ENCODE data around the gene TRIM69. TPM values are rescaled to one million over a fixed set of nuclear protein-coding genes. Genes with fewer than 3 reads are reported as not detected.
A peak's percentile ranks its signal among the peaks of the same experiment; 100 is the strongest.

Gene TRIM69
- total RNA-seq, 2 donors from 2014 or later, result 5.7 to 13.1 TPM

DNA sequence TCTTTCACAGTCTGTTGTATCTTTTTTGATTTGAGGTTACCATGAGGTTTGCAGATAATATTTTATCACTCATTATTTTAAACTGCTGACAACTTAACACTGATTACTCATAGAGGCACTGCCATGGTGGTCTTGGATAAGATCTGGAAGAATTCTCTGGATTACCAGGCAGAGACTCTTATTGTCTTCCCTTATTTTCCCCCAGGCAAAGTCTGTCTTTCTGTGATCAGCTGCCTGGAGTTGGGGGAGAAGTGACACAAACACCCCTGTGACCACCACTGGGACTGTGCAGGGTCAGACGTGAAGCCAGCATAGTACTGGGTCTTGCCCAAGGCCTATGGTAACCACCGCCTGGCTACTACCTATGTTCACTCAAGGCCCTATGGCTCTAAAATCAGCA lies 29.9 kb upstream of the TRIM69 start:
- Histone ChIP-seq H3K4me1 (ENCODE audit: control insufficient read depth, insufficient read depth, low read length) (no peaks in the 10 kb centered on the region), H3K9ac (ENCODE audit: extremely low read depth, low read length, poor library complexity, severe bottlenecking) (no peak overlapping the region), H3K4me3 (ENCODE audit: low read length) (no peak overlapping the region), H3K27ac (ENCODE audit: low read depth, low read length) (no peak overlapping the region), H3K9me3 (ENCODE audit: control insufficient read depth, low read length) (no peaks in the 10 kb centered on the region), H3K27me3 (ENCODE audit: control insufficient read depth, insufficient read depth, low read length, poor library complexity, severe bottlenecking) (no peaks in the 10 kb centered on the region), H3K36me3 (ENCODE audit: control insufficient read depth, insufficient read depth, low read length) (no peaks in the 10 kb centered on the region)
- Mint-ChIP-seq H3K27ac (no peak overlapping the region), H3K4me3 (no peak overlapping the region), H3K9me3 (peaks cover 13% of the 10 kb centered on the region), H3K36me3 (ENCODE audit: low read depth) (no peaks in the 10 kb centered on the region), H3K4me1 (no peaks in the 10 kb centered on the region), H3K27me3 (ENCODE audit: insufficient read depth) (peaks cover 2% of the 10 kb centered on the region)
- no peak for DNase-seq
- WGBS, 2 experiments (ENCODE audit: insufficient coverage in 1 of 2, insufficient read length in 1 of 2), result 97 to 100% methylated on average over 2 of the region's 2 CpGs
- no peak for TF ChIP-seq CTCF (conservative IDR thresholded peaks at IDR 0.05)

DNA sequence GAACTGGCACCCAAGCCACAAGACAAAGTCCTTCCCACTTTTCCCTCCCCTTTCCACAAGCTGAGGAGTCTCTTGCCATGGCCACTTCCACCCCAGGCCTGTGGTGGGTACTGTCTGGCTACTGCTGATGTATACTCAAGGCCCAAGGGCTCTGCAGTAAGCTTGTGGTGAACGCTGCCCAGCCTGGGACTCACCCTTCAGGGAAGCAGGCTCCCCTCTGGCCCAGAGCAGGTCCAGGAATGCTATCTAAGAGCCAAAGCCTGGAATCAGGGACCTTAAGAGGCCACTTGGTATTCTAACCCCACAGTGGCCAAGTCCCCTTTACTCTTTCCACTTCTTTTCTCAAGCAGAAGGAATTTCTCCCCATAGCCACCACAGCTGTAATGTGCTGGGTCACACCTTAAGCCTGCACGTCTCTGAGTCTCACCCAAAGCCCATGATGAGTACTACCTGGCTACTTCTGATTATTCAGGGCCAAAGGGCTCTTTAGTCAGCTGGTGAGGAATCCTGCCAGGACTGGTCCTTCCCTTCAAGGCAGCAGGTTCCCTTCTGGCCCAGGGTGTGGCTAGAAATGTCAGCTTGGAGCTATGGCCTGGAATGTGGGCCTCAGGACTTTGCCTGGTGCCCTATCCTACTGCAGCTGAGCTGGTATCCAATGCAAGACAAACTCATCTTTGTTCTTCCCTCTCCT lies 29.2 kb upstream of the TRIM69 start:
- H3K27ac Mint-ChIP-seq, result no peak overlapping the region
- 85 to 89% methylated on average over 1 to 2 of the region's 2 CpGs for WGBS, 2 experiments (ENCODE audit: insufficient coverage in 1 of 2, insufficient read length in 1 of 2)
- no peaks in the 10 kb centered on the region for H3K4me1 ChIP-seq (ENCODE audit: control insufficient read depth, insufficient read depth, low read length)

GRCh38 chr15:44710236-44711095 lies 25.9 kb upstream of the TRIM69 start:
- H3K36me3 Mint-ChIP-seq (ENCODE audit: low read depth), result no peaks in the 10 kb centered on the region
- peaks cover 9% of the 10 kb centered on the region for H3K27me3 Mint-ChIP-seq (ENCODE audit: insufficient read depth)
- peak overlapping the region; percentile 98 for H3K27ac Mint-ChIP-seq
- peak; percentile 53 for TF ChIP-seq CTCF (conservative IDR thresholded peaks at IDR 0.05)
- peak overlapping the region; percentile 30 for H3K27ac ChIP-seq (ENCODE audit: low read depth, low read length)
- peak overlapping the region; percentile 57 for H3K9ac ChIP-seq (ENCODE audit: extremely low read depth, low read length, poor library complexity, severe bottlenecking)
- H3K4me3 Mint-ChIP-seq, result peak overlapping the region; percentile 87
- peaks cover 5% of the 10 kb centered on the region for H3K4me1 Mint-ChIP-seq
- no peaks in the 10 kb centered on the region for H3K9me3 ChIP-seq (ENCODE audit: control insufficient read depth, low read length)
- no peak for DNase-seq
- peak overlapping the region; percentile 82 for H3K4me3 ChIP-seq (ENCODE audit: low read length)
- no peaks in the 10 kb centered on the region for H3K36me3 ChIP-seq (ENCODE audit: control insufficient read depth, insufficient read depth, low read length)
- H3K4me1 ChIP-seq (ENCODE audit: control insufficient read depth, insufficient read depth, low read length), result no peaks in the 10 kb centered on the region
- 51 to 78% methylated on average over 3 to 10 of the region's 11 CpGs for WGBS, 2 experiments (ENCODE audit: insufficient coverage in 1 of 2, insufficient read length in 1 of 2)
- peaks cover 10% of the 10 kb centered on the region for H3K27me3 ChIP-seq (ENCODE audit: control insufficient read depth, insufficient read depth, low read length, poor library complexity, severe bottlenecking)
- no peaks in the 10 kb centered on the region for H3K9me3 Mint-ChIP-seq

More for the DNA sequence above, 29.2 kb upstream of the TRIM69 start:
- Mint-ChIP-seq H3K36me3 (ENCODE audit: low read depth) (no peaks in the 10 kb centered on the region), H3K27me3 (ENCODE audit: insufficient read depth) (peaks cover 2% of the 10 kb centered on the region), H3K4me1 (no peaks in the 10 kb centered on the region), H3K4me3 (no peak overlapping the region), H3K9me3 (peaks cover 7% of the 10 kb centered on the region)
- H3K9ac ChIP-seq (ENCODE audit: extremely low read depth, low read length, poor library complexity, severe bottlenecking), result no peak overlapping the region
- peaks cover 2% of the 10 kb centered on the region for H3K27me3 ChIP-seq (ENCODE audit: control insufficient read depth, insufficient read depth, low read length, poor library complexity, severe bottlenecking)
- no peaks in the 10 kb centered on the region for H3K9me3 ChIP-seq (ENCODE audit: control insufficient read depth, low read length)
- TF ChIP-seq CTCF (conservative IDR thresholded peaks at IDR 0.05), result no peak
- no peak for DNase-seq
- no peaks in the 10 kb centered on the region for H3K36me3 ChIP-seq (ENCODE audit: control insufficient read depth, insufficient read depth, low read length)
- H3K4me3 ChIP-seq (ENCODE audit: low read length), result no peak overlapping the region
- H3K27ac ChIP-seq (ENCODE audit: low read depth, low read length), result no peak overlapping the region
